ENCODE measurements around the gene GAPDHS.

The GAPDHS gene

DNA sequence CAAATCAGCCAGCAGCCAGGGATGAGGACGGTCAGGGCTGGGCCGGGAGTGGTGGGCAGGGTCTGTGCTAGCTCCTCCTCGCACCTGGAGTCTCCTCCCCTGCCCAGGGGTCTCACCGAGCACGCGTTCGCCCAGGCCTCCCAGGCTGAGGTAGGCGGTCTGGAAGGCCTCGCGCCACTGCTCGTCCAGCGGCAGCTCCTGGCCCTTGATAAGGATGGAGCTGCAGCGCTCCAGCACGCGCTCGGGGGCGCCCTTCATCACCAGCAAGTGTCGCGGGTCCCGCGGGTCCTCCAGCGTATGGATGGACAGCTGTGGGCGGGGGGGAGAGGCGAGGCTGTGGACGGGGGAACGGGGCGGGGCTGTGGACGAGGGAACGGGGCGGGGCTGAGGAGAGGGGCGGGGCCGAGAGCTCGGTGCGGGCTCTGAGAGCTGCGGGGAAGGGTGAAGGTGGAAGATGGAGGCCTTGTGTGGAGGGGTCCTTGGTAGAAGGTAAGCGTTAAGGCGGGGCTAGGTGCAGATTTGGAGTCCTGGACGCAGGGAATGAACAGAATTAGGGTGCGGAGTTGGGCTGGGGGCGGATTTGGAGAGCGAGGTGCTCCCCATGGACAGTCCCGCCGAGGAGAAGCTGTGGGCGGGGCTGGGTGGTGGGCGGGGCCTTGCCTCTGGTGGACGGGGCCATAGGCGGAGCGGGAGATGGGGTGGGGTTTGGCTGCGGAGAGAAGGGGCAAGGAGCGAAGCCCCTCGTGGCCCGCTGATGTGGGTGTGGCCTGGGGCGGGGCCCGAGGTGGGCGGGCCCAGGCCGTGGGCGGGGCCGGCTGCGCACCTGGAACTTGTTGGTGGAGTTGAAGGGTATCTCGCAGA lies 24.5 kb downstream of the GAPDHS start:
- DNase-seq (ENCODE audit: low read depth) = peak; percentile 32

DNA sequence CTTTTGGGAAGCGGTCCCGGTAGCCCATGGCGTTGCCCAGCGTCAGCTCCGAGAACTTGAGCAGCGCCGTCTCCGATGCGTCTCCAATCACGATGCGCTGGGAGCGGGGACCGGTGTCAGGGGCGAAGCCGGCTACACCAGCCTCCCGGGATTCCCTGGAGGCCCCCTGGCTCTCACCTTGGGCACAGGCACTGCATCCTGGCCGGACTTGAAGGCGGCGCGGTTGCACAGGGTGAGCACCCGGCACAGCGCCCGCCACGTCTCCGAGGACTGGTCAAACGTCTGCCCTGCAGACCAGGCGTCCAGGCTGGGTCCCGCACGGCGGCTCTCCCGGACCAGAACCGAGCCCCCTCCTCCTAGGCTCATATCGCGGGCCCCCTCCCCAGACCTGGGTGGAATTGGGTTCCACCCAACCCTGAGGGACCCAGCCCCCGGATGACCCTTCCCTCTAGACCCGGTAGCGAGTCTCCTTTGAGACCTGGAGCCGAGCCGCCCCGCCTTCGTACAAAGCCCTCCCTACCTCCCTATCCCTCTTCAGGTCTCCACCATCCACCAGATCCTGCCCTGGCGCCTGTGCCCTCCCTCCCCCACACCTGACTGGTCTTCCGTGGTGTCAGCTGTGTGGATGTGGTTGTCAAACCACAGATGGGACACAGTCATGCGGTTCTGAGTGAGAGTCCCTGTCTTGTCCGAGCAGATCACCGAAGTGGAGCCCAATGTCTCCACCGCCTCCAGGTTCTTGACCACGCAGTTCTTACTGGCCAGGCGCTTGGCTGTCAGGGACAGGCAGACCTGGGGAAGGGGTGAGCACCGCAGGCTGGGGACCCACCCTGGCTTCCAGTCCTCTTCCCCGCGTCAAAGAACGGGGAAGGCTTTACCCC lies 25.4 kb downstream of the GAPDHS start:
- DNase-seq (ENCODE audit: low read depth) = no peak

DNA sequence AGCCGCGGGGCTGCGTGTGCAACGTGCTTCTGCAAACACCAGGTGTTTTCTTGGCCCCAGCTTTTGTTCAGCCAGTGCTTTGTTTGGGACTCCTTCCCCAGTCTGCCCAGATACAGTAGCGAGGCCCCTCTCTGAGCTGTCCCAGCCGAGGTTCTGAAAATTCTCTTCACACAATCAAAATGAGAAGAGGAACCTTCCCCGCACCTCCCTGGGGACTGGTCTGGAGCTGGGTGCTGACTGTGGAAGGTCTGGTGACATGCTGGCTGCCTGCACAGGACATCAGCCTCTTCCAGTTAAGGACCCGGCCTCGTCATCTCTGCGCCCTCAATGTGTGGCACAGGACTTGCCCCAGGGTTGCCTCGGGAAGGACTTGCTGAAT lies 26.0 kb downstream of the GAPDHS start:
- DNase-seq (ENCODE audit: low read depth) = no peak

DNA sequence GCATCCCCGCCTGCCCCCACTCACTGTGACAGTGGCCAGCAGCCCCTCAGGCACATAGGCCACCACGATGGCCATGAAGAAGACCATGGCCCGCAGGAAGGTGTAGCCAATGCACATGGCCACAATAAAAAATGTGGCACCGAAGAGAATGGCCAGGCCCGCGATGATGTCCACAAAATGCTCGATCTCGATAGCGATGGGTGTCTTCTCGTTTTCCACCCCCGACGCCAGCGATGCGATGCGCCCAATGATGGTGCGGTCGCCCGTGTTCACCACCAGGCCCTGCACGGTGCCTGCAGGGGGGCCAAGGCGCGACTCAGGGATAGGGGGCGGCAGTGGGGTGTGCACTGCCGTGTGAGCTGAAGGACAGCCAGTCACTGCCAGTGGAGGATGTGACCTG lies 26.5 kb downstream of the GAPDHS start:
- DNase-seq (ENCODE audit: low read depth) = no peak

DNA sequence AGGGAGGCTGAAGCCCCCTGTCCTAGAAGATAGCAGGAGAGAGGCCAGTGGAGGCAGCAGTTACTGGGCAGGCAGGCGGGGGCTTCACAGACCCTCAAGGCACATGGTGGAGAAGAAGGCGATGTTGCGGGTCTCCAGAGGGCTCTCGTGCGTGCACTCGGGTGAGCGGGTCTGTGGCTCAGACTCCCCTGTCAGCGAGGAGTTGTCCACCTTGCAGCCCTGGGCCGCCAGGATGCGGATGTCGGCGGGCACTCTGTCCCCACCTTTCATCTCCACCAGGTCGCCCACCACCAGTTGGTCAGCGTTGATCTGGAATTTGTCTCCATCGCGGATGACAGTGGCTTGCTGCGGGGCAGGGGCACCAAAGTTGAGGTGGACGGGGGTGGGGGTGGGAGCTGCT lies 27.0 kb downstream of the GAPDHS start:
- no peak for DNase-seq (ENCODE audit: low read depth)

DNA sequence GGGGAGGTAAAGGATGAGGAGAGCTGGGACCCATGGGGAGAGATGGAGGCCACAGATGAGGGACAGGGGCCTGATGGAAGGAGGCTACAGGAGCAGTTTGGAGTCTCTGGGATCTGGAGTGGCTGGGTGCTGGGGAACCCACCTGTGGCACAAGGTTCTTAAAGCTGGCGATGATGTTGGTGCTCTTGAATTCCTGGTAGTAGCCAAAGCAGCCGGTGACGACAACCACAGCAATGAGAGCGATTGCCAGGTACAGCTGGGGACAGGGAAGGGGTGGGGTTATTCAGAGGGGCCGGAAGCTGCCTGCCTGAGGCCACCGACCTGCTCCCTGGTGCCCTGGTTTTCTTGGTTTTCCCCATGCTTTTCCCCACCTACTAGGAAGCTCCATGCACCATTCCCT lies 27.4 kb downstream of the GAPDHS start:
- no peak for DNase-seq (ENCODE audit: low read depth)

DNA sequence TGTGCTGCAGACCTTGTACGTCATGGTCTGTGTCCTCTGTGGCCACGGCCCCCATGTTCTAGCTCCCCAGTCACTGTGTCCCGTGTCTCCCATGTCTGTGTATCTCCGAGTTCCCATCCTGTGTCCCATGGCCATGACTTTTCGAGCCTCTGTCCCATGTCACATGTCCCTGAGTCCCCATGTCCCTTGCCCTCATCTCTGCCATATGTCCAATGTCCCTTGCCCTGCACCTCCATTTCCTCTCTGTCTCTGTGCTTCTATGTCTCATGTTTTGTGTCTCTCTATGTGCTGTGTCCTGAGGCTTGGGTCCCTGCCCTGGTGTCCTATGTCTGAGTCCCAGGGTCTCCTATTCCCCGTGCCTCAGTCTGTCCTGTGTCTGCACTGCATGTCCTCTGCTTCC lies 28.2 kb downstream of the GAPDHS start:
- DNase-seq (ENCODE audit: low read depth) = no peak

DNA sequence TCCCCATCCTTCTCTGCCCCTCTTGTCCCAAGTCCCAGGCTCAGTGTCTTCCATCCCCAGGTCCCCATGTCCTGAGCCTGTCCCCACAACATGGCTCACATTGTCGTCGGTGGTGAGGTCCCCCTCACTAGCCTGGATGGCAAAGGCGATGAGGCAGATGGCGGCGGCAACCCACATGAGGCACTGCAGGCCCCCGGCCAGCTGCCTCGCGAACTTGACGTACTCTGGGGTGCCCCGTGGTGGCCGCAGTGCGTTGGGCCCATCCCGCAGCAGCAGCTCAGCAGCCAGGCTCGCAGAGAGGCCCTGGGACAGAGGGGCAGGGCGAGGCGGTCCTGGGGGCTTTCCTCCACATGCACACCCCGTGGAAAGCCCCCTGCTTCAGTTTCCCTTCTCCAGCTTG lies 29.1 kb downstream of the GAPDHS start:
- DNase-seq (ENCODE audit: low read depth) = no peak

DNA sequence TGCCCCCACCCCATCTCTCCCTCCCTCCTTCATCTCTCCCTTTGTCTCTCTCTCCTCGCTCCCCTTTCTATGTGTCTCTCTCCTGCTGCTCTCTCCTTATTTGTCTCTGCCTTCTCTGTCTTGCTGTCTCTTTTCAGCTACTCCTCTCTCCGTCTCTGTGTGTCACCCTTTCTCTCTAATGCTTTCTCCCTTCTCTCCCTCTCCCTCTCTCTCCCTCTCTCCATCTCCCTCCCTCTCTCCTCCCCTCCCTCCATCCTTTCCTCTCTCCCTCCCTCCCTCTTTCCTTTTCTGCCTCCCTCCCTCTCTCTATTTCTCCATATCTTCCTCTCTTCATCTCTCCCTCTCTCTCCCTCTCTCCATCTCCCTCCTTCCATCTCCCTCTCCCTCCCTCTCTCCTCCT lies 29.5 kb downstream of the GAPDHS start:
- no peak for DNase-seq (ENCODE audit: low read depth)

DNA sequence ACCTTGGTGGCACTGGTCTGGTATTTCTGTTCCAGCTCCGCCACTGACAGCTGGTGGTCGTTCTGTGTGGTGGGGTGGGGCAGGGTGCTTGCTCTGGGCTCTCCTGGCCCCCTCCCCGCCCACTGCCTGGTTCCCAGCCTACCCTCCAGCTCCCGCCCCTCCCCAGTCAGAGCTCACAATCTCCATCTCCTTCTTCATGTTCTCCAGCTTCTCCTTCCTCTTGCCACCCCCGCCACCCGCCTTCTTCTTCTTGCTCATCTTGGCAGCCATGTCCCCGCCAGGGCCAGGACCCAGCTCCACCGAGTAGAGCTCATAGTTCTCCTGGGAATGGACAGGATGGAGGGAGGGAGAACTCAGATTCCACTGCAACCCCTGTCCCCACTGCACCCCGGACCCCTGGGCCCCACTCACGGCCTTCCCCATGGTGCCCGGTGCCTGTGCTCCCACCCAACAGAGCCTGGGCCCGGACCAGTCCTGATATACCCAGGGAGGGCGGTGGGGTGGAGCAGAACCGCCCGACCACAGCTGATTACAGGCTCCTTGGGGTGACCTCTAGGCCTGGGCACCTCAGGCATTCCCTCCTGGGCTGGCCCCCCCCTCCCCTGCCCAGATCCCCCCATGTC lies 30.1 kb downstream of the GAPDHS start, which contains the start of gene ATP4A:
ATP4A (minus strand) TSS at position 452 of the 623 bp plus-strand sequence; CDS start at position 423, 29 bp downstream.
- DNase-seq (ENCODE audit: low read depth) = no peak

DNA sequence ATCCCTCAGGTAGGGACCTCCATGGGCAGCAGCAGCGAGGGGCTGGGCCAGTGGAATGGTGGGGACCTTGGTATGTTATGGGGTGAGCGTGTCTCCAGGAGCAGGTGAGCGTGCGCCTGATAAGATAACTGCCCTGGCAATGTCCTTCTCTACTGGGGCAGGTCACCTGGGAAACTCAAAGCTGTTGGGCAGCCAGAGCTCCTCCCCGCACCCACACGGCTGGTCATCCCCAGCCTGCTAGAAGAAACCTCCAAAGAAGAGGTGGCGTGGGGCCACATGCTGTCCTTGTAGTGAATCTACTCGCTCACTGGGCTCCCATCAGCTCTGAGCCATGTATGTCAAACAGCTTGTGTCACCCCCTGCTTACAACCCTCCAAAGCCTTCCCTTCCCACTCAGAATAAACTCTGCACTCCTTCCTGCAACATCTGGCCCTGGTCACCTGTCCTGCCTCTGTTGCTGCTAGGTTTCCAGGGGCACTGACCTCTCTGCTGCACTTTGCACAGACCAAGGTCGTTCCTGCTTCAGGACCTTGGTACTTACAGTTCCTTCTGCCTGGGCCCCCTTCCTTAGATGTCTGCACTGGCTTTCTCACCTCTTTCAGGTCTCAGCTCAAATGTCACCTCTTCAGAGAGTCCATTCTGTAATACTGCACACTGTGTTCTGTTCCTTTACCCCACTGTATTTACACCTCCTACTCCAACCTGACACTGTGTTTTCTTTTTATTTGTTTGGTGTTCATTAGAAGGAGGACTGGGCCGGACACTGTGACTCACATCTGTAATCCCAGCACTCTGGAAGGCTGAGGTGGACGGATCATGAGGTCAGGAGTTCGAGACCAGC lies 32.0 kb downstream of the GAPDHS start:
- DNase-seq (ENCODE audit: low read depth) = no peak

DNA sequence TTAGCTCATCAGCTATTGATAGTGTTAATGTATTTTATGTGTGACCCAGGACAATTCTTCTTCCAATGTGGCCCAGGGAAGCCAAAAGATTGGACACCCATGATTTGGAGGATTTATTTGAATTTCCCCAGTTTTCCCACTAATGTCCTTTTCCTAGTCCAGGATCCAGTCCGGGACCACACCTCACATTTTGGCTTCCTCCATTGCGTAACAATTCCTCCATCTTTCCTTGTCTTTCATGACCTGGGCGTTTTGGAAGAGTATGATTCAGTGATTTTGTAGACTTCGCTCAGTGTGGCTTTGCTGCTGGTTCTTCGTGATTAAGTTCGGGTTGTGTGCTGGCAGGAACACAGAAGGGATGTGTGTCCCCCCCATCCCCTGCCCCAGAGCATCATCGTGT lies 33.5 kb downstream of the GAPDHS start:
- DNase-seq (ENCODE audit: low read depth) = no peak

DNA sequence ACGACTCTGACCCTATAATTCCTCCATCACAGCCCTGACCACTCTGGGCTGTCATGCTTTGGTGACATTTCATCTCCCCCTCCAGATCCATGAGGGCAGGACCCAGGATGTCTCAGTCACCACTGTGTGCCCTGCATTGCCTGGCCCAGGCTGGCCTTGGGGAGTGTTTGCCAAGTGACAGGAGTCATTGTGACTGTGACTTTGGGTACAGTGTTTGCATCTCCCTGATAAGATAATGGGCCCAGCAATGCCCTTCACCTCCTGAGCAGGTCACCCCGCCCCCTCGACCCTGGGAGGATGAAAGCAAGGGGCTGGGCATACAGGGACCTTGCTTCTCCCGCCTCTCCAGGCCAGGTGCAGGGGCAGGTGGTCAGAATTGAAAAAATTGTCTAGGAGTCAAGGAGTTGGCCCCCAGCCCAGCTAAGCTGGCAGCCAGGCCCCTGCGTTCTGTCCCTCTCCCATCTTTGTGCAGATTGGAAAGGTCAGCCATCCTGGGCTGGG lies 36.1 kb downstream of the GAPDHS start:
- DNase-seq (ENCODE audit: low read depth) = no peak

DNA sequence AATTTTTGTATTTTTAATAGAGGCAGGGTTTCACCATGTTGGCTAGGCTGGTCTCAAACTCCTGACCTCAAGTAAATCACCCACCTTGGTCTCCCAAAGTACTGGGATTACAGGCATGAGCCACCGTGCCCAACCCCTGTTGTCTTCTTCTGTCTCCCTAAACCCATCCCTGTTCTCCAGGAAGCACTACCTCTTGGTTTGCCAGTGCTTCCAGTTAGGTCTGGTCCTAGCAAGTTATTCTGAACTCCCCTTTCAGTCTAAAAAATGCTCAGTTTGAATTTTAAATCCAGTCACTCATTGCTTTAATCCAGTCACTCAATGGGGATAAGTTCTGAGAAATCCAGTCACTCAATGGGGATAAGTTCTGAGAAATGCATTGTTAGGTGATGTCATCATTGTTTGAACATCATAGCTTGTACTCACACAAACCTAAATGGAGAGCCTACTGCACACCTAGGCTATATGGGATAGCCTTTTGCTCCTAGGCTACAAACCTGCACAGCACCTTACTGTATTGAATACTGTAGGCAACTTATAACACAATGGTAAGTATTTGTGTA lies 38.2 kb downstream of the GAPDHS start:
- no peak for DNase-seq (ENCODE audit: low read depth)

DNA sequence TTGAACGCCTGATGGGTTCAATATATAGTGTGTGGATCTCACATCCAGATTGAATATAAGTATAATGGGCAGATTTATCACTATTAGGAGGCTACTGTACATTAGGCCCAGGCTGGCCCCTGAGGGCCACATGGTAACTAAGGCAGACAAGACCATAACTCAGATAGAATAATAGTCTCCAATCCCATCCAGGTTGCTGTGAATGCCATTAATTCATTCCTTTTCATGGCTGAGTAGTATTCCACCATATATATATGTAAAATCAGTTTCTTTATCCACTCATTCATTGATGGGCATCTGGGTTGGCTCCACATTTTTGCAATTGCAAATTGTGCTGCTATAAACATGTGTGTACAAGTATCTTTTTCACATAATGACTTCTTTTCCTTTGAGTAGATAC lies 44.7 kb downstream of the GAPDHS start:
- DNase-seq (ENCODE audit: low read depth) = no peak

DNA sequence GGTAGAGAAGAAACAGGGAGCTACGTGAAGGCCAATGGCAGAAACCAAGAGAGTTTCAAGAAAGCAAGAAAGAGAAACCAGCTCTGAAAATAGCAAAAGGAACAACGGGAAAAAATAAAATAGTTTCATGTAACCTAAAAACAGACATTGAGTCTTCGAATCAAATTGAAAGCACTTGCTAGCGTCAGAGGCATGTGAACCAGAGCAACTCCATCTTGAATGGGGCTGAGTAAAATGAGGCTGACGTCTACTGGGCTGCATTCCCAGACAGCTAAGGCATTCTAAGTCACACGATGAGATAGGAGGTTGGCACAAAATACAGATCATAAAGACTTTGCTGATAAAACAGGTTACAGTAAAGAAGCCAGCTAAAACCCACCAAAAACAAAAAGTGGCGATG lies 45.5 kb downstream of the GAPDHS start:
- DNase-seq (ENCODE audit: low read depth) = no peak

DNA sequence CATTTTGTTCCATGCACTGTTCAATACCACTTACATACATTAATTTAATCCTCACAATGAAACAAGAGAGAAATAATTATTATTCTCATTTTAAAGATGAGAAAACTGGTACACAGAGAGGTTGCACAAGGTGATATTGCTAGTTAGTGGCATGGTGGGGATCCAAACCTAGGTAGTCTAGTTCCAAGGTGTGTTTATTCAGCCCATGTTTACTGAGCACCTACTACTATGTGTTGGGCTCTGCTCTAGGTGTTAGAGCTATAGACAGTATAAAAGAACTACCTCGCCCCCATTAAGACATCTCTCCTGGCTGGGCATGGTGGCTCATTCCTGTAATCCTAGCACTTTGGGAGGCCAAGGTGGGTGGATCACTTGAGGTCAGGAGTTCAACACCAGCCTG lies 49.5 kb downstream of the GAPDHS start:
- DNase-seq (ENCODE audit: low read depth) = no peak

DNA sequence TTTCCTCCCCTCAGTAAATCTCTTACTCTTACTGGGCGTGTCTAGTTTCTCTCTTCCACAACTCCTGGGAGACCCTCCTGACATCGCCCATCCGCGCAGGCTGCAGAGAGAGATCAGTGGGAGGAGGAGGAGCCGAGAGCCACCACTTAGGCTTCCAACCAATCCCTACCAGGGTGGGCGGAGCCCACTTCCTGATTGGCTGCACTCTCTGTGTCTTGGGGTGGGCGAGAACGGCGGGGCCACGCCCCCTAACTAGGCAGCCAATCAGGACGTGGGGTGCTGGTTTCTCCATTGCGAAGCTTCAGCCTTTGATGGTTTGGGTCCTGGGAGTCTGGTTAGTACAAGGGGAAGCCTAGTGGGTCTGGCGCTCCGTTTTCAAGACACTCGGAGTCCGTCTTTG lies 52.6 kb downstream of the GAPDHS start, which contains the start of gene PMIS2:
PMIS2 (plus strand) TSS at position 326 of the 400 bp plus-strand sequence. CDS start 87 bp downstream, outside the sequence.
- no peak for DNase-seq (ENCODE audit: low read depth)

DNA sequence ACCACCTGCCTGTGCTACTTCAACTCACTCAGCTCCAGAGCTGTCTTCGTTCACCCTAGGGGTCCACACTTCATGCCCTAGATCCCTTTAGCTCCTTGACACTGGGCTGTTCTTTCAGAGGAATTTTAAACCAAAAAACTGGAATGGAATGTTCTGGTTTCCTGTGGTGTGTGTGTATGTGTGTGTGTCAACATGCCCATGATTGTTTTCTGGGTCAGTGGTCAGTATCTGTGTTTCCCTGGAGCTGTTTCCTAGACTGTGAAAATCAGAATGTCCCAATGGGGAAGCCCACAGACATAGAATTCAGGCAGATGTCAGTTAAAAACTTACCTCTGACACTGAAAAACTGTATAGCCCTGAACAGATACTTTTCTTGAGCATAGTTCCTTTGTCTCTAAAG lies 54.1 kb downstream of the GAPDHS start:
- DNase-seq (ENCODE audit: low read depth) = no peak

DNA sequence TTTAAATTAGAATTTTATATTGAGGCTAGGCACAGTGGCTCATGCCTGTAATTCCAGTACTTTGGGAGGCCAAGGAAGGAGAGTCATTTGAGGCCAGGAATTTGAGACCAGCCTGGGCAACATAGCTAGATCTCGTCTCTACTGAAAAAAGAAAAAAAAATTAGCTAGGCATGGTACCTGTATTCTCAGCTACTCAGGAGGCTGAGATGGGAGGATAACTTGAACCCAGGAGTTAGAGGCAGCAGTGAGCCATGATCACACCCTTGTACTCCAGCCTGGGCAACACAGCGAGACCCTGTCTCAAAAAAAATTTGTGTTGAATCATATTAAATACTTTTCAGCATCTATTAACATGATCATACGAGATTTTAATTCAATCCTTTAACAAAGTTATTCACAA lies 57.6 kb downstream of the GAPDHS start:
- DNase-seq (ENCODE audit: low read depth) = no peak

DNA sequence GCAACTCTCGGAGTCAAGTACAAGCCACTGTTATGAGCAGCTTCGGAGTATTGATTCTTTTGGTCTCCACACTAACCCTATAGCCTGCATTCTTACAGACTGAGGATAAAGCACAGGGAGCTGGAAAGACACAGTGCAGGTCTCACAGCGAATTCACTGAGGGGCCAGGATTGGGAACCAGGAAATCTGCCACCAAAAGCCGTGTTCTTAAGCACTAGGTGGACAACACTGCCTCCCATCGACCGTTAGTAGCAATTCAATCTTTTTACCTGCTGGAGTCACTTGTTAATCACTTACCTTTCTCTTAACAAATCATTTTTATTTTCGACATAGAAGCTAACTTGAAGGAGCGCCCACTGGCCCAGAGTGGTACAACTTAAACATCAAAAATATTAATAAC lies 59.0 kb downstream of the GAPDHS start:
- DNase-seq (ENCODE audit: low read depth) = no peak

All from activated T-helper 9 cell treated with anti-CD3 and anti-CD28 coated beads, Interleukin-2, amount 50 U/mL, for 16 hours (primary cell).